Measurements from ENCODE around the gene VWCE. TPM values are rescaled to one million over a fixed set of nuclear protein-coding genes. Genes with fewer than 3 reads are reported as not detected.

Gene VWCE
- total and polyA plus RNA-seq, 2 experiments from 2014 or later = 0.61 to 0.76 TPM

- Histone ChIP-seq H3K4me2 (ENCODE audit: unreplicated experiment) (no peak overlapping the region), H2AFZ (no peak overlapping the region), H4K20me1 (ENCODE audit: insufficient read depth) (no peaks in the 10 kb centered on the region), H3K9ac (no peak overlapping the region), H3K4me3 (no peak overlapping the region), H3K9me3 (ENCODE audit: low read depth) (no peaks in the 10 kb centered on the region), H3K27me3 (replicated peaks; ENCODE audit: insufficient read depth) (no peaks in the 10 kb centered on the region), H3K4me1 (ENCODE audit: insufficient read depth) (peaks cover 7% of the 10 kb centered on the region), H3K79me2 (ENCODE audit: insufficient read depth) (no peaks in the 10 kb centered on the region), H3K27ac (no peak overlapping the region), H3K36me3 (ENCODE audit: low read depth) (no peaks in the 10 kb centered on the region), H3K9me2 (ENCODE audit: insufficient read depth) (no peaks in the 10 kb centered on the region), H3F3A (ENCODE audit: insufficient read depth) (peaks cover 8% of the 10 kb centered on the region)
- in situ Hi-C loops (cut with MboI) = no loop called here
- 81 to 87% methylated on average over 4 of the region's 4 CpGs for WGBS, 2 experiments (ENCODE audit: low coverage in 1 of 2, low lambda C conversion rate in 2 of 2, missing lambda C conversion rate in 2 of 2)
- no peak for DNase-seq
- TF ChIP-seq EZH2 (IDR thresholded peaks at IDR 0.05; ENCODE audit: insufficient read depth, poor library complexity, severe bottlenecking) = no peak
- no peak for TF ChIP-seq EZH2phosphoT487 (IDR thresholded peaks at IDR 0.05; ENCODE audit: insufficient read depth, low read depth)
These were observed 19.9 kb downstream of the VWCE start for GRCh38 chr11:61275191-61275590.

GRCh38 chr11:61274084-61274483 lies 21.0 kb downstream of the VWCE start:
- TF ChIP-seq EZH2phosphoT487 (IDR thresholded peaks at IDR 0.05; ENCODE audit: insufficient read depth, low read depth) = no peak
- TF ChIP-seq EZH2 (IDR thresholded peaks at IDR 0.05; ENCODE audit: insufficient read depth, poor library complexity, severe bottlenecking) = no peak
- Histone ChIP-seq H3K9ac (no peak overlapping the region), H3K4me2 (ENCODE audit: unreplicated experiment) (no peak overlapping the region), H2AFZ (no peak overlapping the region), H3K79me2 (ENCODE audit: insufficient read depth) (no peaks in the 10 kb centered on the region), H4K20me1 (ENCODE audit: insufficient read depth) (no peaks in the 10 kb centered on the region), H3K36me3 (ENCODE audit: low read depth) (no peaks in the 10 kb centered on the region), H3F3A (ENCODE audit: insufficient read depth) (peaks cover 10% of the 10 kb centered on the region), H3K27me3 (replicated peaks; ENCODE audit: insufficient read depth) (no peaks in the 10 kb centered on the region), H3K4me3 (no peak overlapping the region), H3K4me1 (ENCODE audit: insufficient read depth) (peaks cover 10% of the 10 kb centered on the region), H3K9me3 (ENCODE audit: low read depth) (no peaks in the 10 kb centered on the region), H3K9me2 (ENCODE audit: insufficient read depth) (no peaks in the 10 kb centered on the region), H3K27ac (no peak overlapping the region)
- WGBS, 2 experiments (ENCODE audit: low coverage in 1 of 2, low lambda C conversion rate in 2 of 2, missing lambda C conversion rate in 2 of 2) = 85 to 90% methylated on average over 4 of the region's 4 CpGs
- DNase-seq = no peak
- in situ Hi-C loops (cut with MboI) = no loop called here

GRCh38 chr11:61273178-61274078 lies 21.7 kb downstream of the VWCE start:
- no peak for TF ChIP-seq EZH2 (IDR thresholded peaks at IDR 0.05; ENCODE audit: insufficient read depth, poor library complexity, severe bottlenecking)
- TF ChIP-seq EZH2phosphoT487 (IDR thresholded peaks at IDR 0.05; ENCODE audit: insufficient read depth, low read depth) = no peak
- no peak overlapping the region for H3K9ac ChIP-seq
- no peaks in the 10 kb centered on the region for H4K20me1 ChIP-seq (ENCODE audit: insufficient read depth)
- H3F3A ChIP-seq (ENCODE audit: insufficient read depth) = peaks cover 10% of the 10 kb centered on the region
- H3K79me2 ChIP-seq (ENCODE audit: insufficient read depth) = no peaks in the 10 kb centered on the region
- H3K9me2 ChIP-seq (ENCODE audit: insufficient read depth) = no peaks in the 10 kb centered on the region
- no peak overlapping the region for H3K27ac ChIP-seq
- DNase-seq = no peak
- in situ Hi-C loops (cut with MboI) = no loop called here
- H2AFZ ChIP-seq = no peak overlapping the region
- H3K4me1 ChIP-seq (ENCODE audit: insufficient read depth) = peaks cover 10% of the 10 kb centered on the region
- no peaks in the 10 kb centered on the region for H3K9me3 ChIP-seq (ENCODE audit: low read depth)
- no peak overlapping the region for H3K4me2 ChIP-seq (ENCODE audit: unreplicated experiment)
- no peaks in the 10 kb centered on the region for H3K27me3 ChIP-seq (replicated peaks; ENCODE audit: insufficient read depth)
- H3K36me3 ChIP-seq (ENCODE audit: low read depth) = no peaks in the 10 kb centered on the region
- 80 to 81% methylated on average over 16 of the region's 16 CpGs for WGBS, 2 experiments (ENCODE audit: low coverage in 1 of 2, low lambda C conversion rate in 2 of 2, missing lambda C conversion rate in 2 of 2)
- no peak overlapping the region for H3K4me3 ChIP-seq

GRCh38 chr11:61272731-61273130 lies 22.4 kb downstream of the VWCE start:
- Histone ChIP-seq H3K27ac (no peak overlapping the region), H3K4me1 (ENCODE audit: insufficient read depth) (peaks cover 10% of the 10 kb centered on the region), H3K27me3 (replicated peaks; ENCODE audit: insufficient read depth) (no peaks in the 10 kb centered on the region), H3K9me3 (ENCODE audit: low read depth) (no peaks in the 10 kb centered on the region), H3K9me2 (ENCODE audit: insufficient read depth) (no peaks in the 10 kb centered on the region), H3K4me3 (no peak overlapping the region), H3K79me2 (ENCODE audit: insufficient read depth) (no peaks in the 10 kb centered on the region), H3K36me3 (ENCODE audit: low read depth) (no peaks in the 10 kb centered on the region), H3F3A (ENCODE audit: insufficient read depth) (peaks cover 10% of the 10 kb centered on the region), H2AFZ (no peak overlapping the region), H3K9ac (no peak overlapping the region), H4K20me1 (ENCODE audit: insufficient read depth) (no peaks in the 10 kb centered on the region), H3K4me2 (ENCODE audit: unreplicated experiment) (no peak overlapping the region)
- 90 to 94% methylated on average over 3 of the region's 3 CpGs for WGBS, 2 experiments (ENCODE audit: low coverage in 1 of 2, low lambda C conversion rate in 2 of 2, missing lambda C conversion rate in 2 of 2)
- TF ChIP-seq EZH2phosphoT487 (IDR thresholded peaks at IDR 0.05; ENCODE audit: insufficient read depth, low read depth) = no peak
- no peak for TF ChIP-seq EZH2 (IDR thresholded peaks at IDR 0.05; ENCODE audit: insufficient read depth, poor library complexity, severe bottlenecking)
- in situ Hi-C loops (cut with MboI) = no loop called here
- DNase-seq = no peak

Data from GM23248 (cell line).